Activated CD8-positive, alpha-beta memory T cell treated with anti-CD3 and anti-CD28 coated beads, Interleukin-2, amount 50 U/mL, for 48 hours (primary cell): Measurements from ENCODE around the gene TIMP2.
"Not testable (repeated sequence)": the region's sequence is repeated elsewhere in the genome, so short reads cannot be mapped to it uniquely, and the experiment has no call there.

Source experiments
- DNase-seq: peaks from one replicate; pipeline ENCODE4 v3.0.0-alpha.2; 2020

Gene TIMP2

DNA sequence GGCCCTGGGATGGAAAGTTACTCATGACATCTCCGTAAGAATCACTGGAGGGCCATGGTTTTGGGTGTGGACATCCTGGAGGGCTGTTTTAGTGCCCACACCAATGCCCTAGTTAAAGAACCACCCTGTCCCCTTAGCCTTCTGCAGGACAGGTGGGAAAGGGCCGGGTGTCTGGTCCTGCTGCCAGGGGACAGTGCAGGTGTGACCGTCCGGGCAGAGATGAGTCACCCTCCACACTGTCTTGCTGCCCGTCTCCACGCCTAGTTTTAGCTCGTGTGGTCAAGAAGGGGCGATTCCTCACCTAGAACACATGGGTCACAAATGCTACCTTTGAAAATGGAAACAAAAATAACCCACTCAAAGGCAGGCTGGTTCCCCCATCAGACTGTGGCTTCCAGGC lies 39.2 kb downstream of the TIMP2 start:
- no peak for DNase-seq

DNA sequence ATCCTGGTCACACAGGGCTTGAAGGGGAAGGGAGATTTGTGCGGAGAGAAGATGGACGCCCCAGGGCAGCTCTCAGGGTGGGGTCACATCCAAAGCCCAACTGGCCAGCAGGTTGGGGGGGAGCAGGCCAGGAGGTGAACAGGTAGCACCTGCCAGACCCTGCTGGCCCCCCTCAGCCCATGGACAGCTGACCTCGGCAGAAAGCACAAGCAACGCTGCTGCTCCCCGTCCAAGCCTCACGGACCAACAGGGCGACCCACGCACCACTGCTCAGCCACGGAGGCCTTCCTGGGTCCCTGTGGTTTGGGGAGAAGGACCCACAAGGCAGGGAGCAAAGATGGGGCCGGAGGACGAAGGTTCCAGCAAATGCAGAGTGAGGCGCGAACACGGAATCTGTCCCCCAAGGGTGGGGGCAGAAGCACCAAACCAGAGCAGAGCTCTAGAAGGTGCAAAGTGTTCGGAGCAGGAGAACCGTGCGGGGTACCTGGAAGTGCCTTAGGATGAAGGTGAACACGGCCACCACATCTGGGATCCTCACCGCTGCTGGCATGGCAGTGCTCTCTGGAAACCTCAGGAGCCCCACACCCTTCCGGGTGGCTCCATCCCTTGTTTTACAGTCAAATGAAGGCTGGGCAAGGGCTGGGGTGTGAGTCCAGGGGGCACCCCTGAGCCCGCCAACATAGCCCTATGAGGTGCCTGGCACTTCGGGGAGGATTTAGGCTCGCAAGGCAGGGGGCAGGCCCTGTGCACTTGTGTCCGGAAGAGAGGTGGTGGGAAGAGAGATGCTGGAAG lies 40.1 kb downstream of the TIMP2 start:
- no peak for DNase-seq

DNA sequence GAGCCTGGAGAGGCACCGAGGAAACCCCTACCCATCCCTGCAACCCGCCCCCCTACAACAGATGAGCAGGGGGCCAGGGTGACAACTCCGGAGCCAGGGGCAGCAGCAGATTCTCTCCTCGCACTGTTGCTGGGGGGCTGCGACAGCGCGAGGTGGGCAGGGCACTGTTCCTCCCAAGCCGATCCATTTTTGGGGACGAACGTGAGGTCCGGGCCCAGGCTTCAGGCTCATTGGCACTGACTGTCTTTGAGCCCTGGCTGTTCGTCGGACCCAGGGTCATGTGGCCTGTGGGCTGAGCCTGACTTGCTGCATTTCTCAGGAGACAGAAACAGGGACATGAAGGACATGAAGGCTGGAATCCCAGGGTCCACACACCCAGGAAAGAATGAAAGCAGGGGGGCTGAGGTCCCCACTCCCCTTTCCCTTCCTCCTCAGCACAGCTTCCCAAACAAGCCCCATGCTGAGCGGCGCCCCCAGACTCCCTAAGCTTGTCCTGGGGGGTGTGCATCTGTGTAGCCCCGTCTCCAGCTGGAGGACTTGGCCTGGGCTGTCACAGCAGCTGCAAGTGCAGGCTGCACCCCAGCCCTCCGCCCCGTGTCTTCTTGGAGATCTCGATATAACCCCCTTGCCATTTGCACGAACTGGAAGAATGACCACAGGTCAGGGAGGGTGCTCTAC lies 40.9 kb downstream of the TIMP2 start:
- no peak for DNase-seq

DNA sequence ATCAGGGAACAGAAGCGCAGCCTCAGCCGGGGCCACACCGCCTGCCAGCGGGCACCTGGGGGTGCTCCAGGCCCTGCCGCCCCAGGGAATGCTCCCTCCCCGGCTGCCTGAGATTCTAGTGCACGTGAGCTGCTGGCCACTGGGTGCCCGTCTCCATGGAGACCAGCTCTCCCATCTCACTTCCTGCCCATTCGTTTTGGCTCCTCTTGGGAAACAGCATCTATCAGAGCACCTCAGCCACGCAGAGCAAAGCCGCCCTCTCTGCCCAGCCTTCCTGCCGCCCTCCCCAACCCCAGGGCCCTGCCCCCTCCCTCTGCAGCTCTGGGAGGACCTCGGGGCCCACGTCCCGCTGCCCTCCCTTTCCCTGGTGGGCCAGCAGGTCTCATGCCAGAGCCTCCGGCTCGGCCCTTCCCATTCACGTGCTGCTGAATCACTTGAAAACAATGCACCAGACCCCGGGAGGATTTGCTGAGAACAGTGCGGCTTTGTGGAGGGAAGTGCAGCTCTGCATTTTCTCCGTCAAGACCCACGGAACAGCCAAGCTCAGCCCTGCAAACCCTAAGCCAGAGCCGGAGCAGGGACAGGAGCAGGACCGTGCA lies 41.6 kb downstream of the TIMP2 start:
- DNase-seq: no peak

DNA sequence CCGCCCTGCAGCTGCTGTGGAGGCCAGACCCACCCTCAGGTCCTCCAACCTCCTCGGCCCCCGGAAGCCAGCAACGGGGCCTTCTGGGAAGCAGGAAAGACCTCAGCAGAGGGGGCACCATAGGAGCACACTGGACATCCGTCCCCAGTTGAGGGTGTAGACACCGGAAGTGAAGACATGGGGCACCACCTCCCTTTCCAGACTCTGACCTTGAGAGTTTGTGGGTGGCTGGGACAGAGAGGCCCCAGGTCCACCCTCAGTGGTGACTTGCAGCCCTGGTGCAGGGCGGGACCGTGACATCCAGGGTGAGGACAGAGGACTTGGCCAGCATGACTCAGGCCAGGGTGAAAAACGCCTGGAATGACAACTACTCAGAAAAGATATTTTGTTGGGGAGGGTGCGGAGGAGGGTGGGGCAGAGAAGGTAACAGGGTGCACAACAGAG lies 42.1 kb downstream of the TIMP2 start:
- DNase-seq: no peak

DNA sequence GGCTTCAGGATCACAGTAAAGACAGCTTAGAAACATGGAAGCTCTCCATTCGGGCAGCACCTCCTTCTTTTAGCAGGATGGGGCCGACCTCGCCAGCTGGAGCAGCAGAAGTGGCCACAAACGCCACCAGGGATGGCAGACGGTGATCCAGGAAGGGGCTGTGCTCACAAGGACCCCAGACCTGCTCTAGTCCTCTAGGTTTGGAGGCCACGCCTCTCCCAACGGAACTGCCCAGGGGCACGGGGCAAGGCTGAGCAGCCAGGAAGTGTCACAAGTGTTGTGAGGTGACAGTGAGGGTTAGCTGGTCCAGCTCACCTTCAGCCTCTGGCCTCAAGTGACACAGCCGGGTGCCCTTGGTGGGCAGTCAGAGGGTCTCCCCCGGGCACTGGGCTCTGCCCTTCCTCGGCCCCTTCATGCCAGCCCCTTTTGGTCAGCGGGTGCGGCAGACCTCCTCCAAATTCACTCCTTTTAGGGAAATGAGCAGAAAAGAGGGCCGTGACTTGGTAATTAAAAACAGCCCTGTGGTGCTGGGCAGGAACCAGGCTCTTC lies 42.6 kb downstream of the TIMP2 start:
- no peak for DNase-seq

DNA sequence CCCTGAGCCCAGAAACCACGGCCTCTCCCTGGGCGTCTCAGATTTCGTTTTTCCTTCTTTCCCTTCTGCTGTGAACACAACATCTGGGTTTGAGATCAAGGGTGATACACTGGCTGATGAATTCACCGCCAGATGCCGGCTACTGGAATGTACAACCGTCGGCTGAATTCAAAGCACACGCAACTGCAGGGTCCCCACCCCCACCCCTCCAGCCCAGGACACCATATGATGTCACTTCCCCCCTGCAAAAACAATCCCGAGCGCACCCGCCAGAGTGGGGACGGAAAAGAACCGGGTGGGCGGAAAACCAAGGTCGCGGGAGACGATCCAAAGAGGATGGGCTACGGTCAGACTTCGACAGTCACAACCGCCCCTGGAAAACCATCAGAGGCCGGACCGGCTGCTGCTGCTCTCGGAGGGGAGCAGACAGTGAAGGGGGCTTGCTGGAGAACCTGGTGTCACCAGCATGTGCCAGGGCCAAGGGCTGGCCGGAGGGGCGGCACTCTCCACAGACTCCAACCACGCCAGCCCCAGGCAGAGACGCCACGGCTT lies 45.5 kb downstream of the TIMP2 start:
- DNase-seq: peak; percentile 63

DNA sequence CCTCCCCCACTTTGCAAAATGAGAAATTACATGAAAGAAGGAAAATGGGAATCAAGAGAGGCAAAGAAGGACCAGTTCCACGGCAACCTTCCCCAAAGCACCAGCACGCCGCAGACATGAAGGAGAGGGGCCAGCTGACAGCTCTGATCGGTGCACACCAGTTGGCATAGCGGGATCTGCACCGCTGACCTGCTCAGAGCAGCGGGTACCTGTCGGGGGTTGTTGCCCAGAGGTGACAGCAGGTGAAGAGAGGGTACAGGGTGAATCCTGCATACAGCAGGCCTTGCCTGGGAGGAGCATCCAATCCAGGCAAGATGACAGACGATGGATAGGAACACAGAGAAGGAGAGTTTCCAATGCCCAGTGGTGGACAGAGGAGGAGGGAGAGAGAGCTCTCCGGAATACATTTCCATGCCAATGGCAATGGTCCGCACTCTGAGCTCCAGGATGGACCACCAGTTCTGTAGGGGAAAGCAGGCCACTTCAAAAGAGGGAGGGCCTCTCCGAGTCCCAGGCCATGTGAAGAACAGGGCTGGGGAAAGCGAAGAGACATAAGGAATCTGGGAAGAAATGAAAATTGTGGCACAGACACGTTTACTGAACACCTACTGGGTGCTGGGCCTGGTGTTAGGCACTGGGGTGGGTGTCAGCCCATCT lies 46.2 kb downstream of the TIMP2 start:
- DNase-seq: no peak

DNA sequence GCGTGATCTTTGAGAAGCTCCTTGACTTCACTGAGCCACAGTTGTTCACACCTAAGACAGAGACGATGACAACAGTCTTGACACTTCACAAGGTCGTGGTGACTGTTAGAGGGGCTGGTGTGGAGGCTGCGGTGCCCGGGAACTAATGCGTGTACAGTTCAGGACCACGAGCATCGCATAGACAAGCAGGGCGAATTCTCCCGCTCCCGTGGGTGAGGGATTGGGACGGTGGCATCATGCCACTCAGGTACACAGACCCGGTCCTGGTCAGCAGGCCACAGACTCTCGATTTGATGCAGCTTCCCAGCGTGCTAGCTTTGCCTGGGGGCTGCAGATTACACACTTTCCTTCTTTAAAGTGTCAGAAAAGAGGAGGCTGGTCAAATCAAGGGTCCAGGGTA lies 46.9 kb downstream of the TIMP2 start:
- no peak for DNase-seq

DNA sequence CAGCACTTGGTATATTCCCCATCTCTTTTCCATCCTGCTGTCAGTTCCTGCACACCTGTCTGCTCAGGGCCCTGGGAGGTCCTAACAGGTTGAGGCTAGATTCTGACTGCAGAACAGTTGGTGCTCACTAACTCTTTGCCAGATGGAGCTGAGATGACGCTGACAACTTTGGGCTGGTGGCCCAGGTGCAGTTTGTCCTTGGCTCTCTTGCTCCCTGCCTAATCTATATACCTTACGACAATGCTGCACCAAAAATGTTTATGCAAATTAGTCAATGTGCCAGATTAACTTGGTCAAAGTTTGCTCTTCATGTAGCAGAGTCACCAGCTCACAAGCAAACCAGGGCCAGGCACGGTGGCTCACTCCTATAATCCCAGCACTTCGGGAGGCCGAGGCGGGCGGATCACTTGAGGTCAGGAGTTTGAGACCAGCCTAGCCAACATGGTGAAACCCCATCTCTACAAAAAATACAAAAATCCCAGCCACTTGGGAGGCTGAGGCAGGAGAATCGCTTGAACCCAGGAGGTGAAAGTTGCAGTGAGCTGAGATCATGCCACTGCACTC lies 48.2 kb downstream of the TIMP2 start:
- not testable (repeated sequence) for DNase-seq

DNA sequence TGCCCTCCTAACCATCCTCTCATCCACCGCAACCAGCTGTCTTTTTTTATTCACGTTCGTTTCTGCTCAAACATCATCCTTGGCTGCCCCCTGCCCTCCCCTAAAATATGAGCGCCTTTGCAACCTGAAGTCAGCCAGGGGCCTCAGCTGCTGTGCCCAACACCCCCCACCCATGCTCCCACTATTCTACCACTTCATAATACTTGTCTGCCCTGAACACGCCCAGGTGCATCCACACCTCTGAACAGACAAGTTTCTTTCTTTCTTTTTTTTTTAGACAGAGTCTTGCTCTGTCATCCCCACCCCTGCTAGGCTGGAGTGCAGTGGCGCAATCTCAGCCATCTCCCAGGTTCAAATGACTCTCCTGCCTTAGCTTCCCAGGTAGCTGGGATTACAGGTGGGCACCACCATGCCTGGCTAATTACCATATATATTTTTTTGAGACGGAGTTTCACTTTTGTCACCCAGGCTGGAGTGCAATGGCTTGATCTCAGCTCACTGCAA lies 49.0 kb downstream of the TIMP2 start:
- no peak for DNase-seq

DNA sequence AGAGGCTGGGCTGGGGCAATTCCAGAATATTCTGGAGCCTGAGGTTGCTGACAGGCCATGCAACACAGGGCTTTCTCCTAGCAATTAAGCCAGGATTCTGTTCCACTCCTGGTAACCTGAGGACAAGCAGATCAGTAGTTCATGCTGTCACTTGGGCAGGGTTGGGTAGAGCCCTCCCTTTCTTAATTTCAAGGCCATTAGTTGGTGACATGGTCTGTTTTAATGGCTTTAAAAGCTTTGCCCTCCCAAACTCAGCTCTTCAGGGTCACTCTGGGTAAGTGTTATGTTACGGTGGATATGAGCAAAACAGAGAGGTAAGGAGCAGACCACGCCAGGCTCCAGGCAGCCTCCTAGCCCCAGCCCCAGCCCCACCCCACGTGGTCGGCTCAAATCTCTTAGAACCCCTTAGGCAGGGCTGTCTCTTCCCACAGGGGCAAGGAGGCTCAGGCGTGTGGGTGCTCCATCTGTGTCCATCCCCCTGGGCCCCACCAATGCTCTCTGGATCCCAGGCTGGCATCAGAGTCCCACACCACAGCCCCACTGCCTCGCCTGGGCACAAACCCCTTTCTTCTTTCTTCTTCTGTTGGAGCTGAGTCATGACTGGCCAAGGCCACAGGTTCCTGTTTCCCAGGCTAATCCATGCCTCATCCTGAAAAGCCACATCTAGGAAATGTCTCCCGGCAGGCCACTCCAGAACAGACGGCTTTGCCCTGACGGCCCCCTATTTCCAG lies 49.7 kb downstream of the TIMP2 start:
- no peak for DNase-seq

DNA sequence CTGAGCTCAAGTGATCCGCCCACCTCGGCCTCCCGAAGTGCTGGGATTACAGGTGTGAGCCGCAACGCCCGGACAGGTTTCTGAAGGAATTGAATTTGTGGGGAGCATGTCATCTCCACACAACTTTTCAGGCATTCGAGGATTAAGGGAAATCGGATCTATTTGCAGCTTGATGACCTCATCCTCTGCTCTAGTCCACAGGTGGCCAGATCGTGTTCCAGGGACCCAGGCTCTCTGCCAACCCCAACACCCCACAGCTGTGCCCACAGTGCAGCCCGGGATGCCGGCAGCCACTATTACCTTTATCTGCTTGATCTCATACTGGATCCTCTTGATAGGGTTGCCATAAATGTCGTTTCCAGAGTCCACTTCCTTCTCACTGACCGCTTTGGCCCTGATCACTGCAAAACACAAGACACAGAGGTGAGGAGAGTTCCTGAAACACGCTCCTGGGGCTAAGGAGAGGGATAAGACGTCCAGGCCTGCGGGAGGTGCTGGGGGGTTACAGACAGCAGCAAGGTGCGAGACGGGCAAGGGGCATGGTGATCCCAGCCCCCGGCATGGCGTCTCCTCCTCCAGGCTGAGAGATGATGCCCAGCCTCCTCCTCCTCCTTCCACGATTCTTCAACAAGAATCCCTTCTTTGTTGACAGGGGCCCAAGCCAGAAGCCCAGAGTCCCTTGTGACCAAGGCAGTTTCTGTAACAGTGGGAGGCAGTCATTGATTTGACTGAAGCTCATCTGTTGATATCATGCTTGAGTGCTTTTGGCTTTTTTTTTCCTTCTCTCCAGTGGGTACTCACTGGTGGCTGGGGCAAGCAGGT lies 51.5 kb downstream of the TIMP2 start:
- DNase-seq: no peak

DNA sequence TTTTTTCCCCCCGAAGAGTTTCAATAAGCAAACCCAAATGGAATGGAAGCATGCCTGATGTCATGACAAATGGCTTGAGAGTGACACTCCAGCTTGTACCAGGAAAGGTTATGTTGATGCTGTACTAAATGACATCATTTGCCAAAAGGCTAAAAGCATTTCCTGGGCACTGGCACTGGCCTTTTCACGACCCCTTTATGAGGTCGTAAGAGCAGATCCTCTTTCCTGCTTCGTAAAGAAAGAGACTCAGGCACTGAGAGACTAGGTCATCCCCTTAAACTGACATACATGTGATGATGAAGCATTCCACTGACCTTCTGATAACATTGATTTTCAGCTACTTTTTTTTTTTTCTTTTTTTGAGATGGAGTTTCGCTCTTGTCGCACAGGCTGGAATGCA lies 52.7 kb downstream of the TIMP2 start:
- no peak for DNase-seq

DNA sequence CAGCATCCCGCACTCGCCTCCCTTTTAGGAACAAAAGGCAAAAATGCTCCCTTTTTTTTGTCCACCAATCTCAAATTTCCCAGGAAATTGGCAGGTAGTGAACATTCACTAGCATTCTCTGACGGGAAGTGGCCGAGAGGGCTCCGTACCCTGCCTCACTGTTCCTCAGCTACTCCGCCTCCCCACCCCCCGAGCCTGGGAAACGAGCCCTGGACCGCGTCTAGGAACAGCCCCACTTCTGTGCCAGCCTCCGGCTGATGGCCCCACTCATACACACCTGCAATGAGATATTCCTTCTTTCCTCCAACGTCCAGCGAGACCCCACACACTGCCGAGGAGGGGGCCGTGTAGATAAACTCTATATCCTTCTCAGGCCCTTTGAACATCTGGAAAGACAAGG lies 54.6 kb downstream of the TIMP2 start:
- DNase-seq: no peak

DNA sequence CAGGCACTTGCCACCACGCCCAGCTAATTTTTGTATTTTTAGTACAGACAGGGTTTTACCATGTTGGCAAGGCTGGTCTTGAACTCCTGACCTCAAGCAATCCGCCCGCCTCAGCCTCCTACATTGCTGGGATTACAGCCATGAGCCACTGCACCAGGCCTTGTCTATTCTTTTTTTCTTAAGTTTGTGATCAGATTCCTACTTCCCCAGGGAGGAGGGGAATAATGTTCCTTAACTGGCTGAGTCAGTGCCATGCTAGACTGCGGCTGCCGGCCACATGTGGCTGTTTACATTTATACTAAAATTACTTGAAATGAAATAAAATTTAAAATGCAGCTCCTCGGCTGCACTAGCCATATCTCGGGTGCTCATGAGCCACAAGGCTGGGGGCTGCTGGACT lies 56.8 kb downstream of the TIMP2 start:
- DNase-seq: no peak

DNA sequence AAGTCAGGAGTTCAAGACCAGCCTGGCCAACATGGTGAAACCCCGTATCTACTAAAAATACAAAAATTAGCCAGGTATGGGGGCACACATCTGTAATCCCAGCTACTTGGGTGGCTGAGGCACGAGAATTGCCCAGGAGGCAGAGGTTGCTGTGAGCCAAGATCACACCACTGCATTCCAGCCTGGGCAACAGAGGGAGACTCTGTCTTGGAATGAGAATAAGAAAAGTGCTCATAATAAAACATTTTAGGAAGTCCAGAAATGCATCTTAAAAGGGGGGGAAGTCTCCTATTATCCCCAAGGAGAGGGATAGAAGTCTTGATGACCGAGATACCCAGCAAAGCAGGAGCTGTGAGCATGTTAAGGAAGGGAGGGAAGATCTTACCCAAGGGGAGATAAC lies 58.1 kb downstream of the TIMP2 start:
- DNase-seq: not testable (repeated sequence)

DNA sequence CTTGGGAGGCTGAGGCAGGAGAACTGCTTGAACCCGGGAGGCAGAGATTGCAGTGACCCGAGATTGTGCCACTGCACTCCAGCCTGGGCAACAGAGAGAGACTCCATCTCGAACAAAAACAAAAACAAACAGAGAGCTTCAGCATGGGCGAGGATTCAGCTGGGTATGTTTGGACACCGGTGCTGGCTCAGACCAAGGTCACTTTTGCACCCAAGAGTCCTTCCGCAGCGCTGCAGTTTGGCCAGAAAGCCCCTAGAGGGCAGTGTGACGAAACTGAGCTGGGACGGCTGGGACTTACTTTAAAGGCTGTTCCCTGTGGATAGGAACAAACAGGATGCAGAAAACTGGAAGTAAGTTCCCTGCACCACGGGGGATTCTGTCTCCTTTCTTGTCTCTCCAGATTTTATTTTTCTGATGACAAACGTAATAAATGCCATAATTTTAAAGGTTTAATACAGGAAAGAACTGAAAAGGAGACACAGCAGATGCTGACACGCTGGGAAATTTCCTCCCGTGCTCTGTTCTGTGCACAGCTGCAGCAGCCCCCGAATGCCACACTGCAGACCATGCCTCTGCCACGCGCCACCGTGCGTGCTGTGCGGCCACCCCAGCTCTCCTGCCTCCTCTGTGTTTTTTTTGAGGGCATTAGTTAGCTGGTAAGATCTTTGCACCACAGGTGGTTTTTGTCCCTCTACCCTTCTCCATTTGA lies 59.4 kb downstream of the TIMP2 start:
- DNase-seq: peak; percentile 87

DNA sequence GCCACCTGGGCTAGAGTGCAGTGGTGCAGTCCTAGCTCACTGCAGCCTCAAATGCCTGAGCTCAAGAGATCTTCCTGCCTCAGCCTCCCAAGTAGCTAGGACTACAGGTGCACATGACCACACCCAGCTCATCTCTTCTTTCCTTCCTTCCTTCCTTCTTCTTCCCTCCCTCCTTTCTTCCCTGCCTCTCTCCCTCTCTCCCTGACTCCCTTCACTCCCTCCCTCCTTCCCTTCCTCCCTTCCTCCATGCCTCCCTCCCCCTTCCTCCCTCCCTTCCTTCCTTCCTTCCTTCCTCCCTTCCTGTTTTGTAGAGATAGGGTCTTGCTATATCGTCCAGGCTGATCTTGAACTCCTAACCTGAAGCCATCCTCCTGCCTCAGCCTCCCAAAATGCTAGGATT lies 61.1 kb downstream of the TIMP2 start:
- no peak for DNase-seq
